Keratinocyte (primary cell): Measurements from ENCODE around the gene RTEL1. TPM values are rescaled to one million over a fixed set of nuclear protein-coding genes. Genes with fewer than 3 reads are reported as not detected.

Experiments used
- DNase-seq: peaks from one replicate; pipeline ENCODE4 v3.0.0-alpha.2; 2011; ENCODE audit warnings: low read depth, missing footprints, low spot score
- FAIRE-seq: peaks from 2 replicates; lab custom pipeline; 2011; peaks lifted over from hg19 to GRCh38; lab: Jason Lieb, UNC
- H2AFZ ChIP-seq: 2 replicates; pipeline ENCODE4 v1.6.0; 2012; ENCODE audit warnings: low read length, control low read depth, inconsistent platforms; ENCODE audit not compliant: control insufficient read depth
- H3K27ac ChIP-seq: 2 replicates; pipeline ENCODE4 v1.5.1; 2011; ENCODE audit warnings: low read length; ENCODE audit not compliant: control insufficient read depth, insufficient read depth
- H3K27me3 ChIP-seq: 3 replicates; pipeline ENCODE4 v1.6.0; 2011; ENCODE audit warnings: low read length; ENCODE audit not compliant: control insufficient read depth, insufficient read depth; ENCODE audit errors: extremely low read depth
- H3K36me3 ChIP-seq, 2 experiments: 2 replicates in 1 of 2; 3 replicates in 1 of 2; pipeline ENCODE4 v1.5.1; 2011; ENCODE audit warnings: low read length in 2 of 2, mild to moderate bottlenecking in 1 of 2; ENCODE audit not compliant: control insufficient read depth in 2 of 2, insufficient read depth in 2 of 2; ENCODE audit errors: extremely low read depth in 1 of 2
- H3K4me1 ChIP-seq: 3 replicates; pipeline ENCODE4 v1.5.1; 2011; ENCODE audit warnings: low read length; ENCODE audit not compliant: control insufficient read depth, insufficient read depth; ENCODE audit errors: extremely low read depth
- H3K4me2 ChIP-seq: 3 replicates; pipeline ENCODE4 v1.6.0; 2011; ENCODE audit warnings: low read depth, low read length; ENCODE audit not compliant: control insufficient read depth, insufficient read depth; ENCODE audit errors: extremely low read depth
- H3K4me3 ChIP-seq, 3 experiments: fragments of 200-600 bp in 1 of 3; sonication (generic) in 1 of 3; 2 replicates in 2 of 3; 3 replicates in 1 of 3; pipeline ENCODE4 v1.5.1; 2011 to 2016; ENCODE audit warnings: low read length in 3 of 3, mild to moderate bottlenecking in 3 of 3, control low read depth in 2 of 3, inconsistent platforms in 1 of 3, low read depth in 1 of 3, mixed read lengths in 1 of 3, mixed run types in 1 of 3, moderate library complexity in 1 of 3; ENCODE audit not compliant: control insufficient read depth in 2 of 3, insufficient read depth in 2 of 3; ENCODE audit errors: extremely low read depth in 1 of 3
- H3K79me2 ChIP-seq: 2 replicates; pipeline ENCODE4 v1.6.0; 2012; ENCODE audit warnings: low read length; ENCODE audit not compliant: control insufficient read depth, insufficient read depth
- H3K9ac ChIP-seq: 3 replicates; pipeline ENCODE4 v1.6.0; 2011; ENCODE audit warnings: low read length; ENCODE audit not compliant: control insufficient read depth, insufficient read depth; ENCODE audit errors: extremely low read depth
- H3K9me1 ChIP-seq: 3 replicates; pipeline ENCODE4 v1.6.0; 2011; ENCODE audit warnings: low read length; ENCODE audit not compliant: control insufficient read depth, insufficient read depth; ENCODE audit errors: extremely low read depth
- H3K9me3 ChIP-seq: 2 replicates; pipeline ENCODE4 v1.5.1; 2012; ENCODE audit warnings: low read depth, low read length; ENCODE audit not compliant: control insufficient read depth
- H4K20me1 ChIP-seq: 3 replicates; pipeline ENCODE4 v1.6.0; 2011; ENCODE audit warnings: low read length; ENCODE audit not compliant: control insufficient read depth, insufficient read depth; ENCODE audit errors: extremely low read depth
- CTCF ChIP-seq, 3 experiments: IDR thresholded peaks in 1 of 3; conservative IDR thresholded peaks in 1 of 3; optimal IDR thresholded peaks in 1 of 3; 2 replicates in 2 of 3; 3 replicates in 1 of 3; pipeline versions ENCODE3 to v1.5.1; 2011; ENCODE audit warnings: low read length in 3 of 3, mild to moderate bottlenecking in 3 of 3, moderate library complexity in 2 of 3, control low read depth in 1 of 3, inconsistent platforms in 1 of 3; ENCODE audit not compliant: insufficient read depth in 2 of 3; ENCODE audit errors: extremely low read depth in 1 of 3
- EZH2 ChIP-seq: IDR thresholded peaks from one replicate; pipeline ENCODE4 v1.6.1; 2012; ENCODE audit warnings: inconsistent platforms, mild to moderate bottlenecking, low read length, moderate library complexity
- dilution Hi-C: fragments of 300-500 bp; cut with MboI; formaldehyde crosslinking; loops from one replicate; pipeline ENCODE4 v1.7.0; 2020; ENCODE audit warnings: low sequenced_read_pairs; ENCODE audit not compliant: extremely low pct_ligation_motif_present
- polyA plus RNA-seq, 5 experiments: library from polyadenylated mRNA; depleted of rRNA in 3 of 5; stranded (reverse) in 3 of 5; stranded (forward) in 1 of 5; unstranded in 1 of 5; fragments of >200 nt; gene quantifications; 1 replicate in 1 of 5; 2 replicates in 3 of 5; 3 replicates in 1 of 5; pipeline versions ENCODE4 v1.2.1 to v1.2.3, GENCODE V29; 2011 to 2012; ENCODE audit warnings: missing spikeins in 2 of 5, low read depth in 1 of 5, low replicate concordance in 1 of 5

The RTEL1 gene
- polyA plus RNA-seq, 1 donor (not counting 4 experiments of a cell fraction or from before 2014, with no cell fraction given): 12.4 TPM

GRCh38 chr20:63692436-63693082 lies 34.4 kb downstream of the RTEL1 start:
- FAIRE-seq (no peak), DNase-seq (no peak)
- H3K36me3 ChIP-seq: peaks cover 0 to 3% of the 10 kb centered on the region in 2 experiments
- H3K4me2 ChIP-seq: no peak overlapping the region
- no peaks in the 10 kb centered on the region for H3K27me3 ChIP-seq
- peaks cover 34% of the 10 kb centered on the region for H3K4me1 ChIP-seq
- H3K27ac ChIP-seq: no peak overlapping the region
- dilution Hi-C loops: no loop called here
- no peak overlapping the region for H3K9ac ChIP-seq
- no peaks in the 10 kb centered on the region for H3K9me1 ChIP-seq
- no peak for TF ChIP-seq EZH2
- no peak for TF ChIP-seq CTCF (optimal IDR thresholded peaks at IDR 0.05 in 1 of 3, IDR thresholded peaks at IDR 0.05 in 1 of 3, conservative IDR thresholded peaks at IDR 0.05 in 1 of 3; ENCODE audit: extremely low read depth in 1 of 3, insufficient read depth in 2 of 3, low read length in 3 of 3)
- no peaks in the 10 kb centered on the region for H4K20me1 ChIP-seq
- no peak overlapping the region for H2AFZ ChIP-seq
- peaks cover 11% of the 10 kb centered on the region for H3K79me2 ChIP-seq
- no peak overlapping the region for H3K4me3 ChIP-seq
- H3K9me3 ChIP-seq: no peaks in the 10 kb centered on the region

- Histone ChIP-seq H3K4me1 (peaks cover 40% of the 10 kb centered on the region), H4K20me1 (no peaks in the 10 kb centered on the region), H3K9me3 (no peaks in the 10 kb centered on the region), H3K27me3 (no peaks in the 10 kb centered on the region), H3K4me2 (no peak overlapping the region), H3K9me1 (no peaks in the 10 kb centered on the region), H3K36me3 (peaks cover 0 to 8% of the 10 kb centered on the region in 2 experiments), H3K9ac (no peak overlapping the region), H3K27ac (no peak overlapping the region), H2AFZ (no peak overlapping the region), H3K79me2 (peaks cover 16% of the 10 kb centered on the region), H3K4me3 (no peak overlapping the region)
- FAIRE-seq: no peak
- dilution Hi-C loops: no loop called here
- TF ChIP-seq CTCF (optimal IDR thresholded peaks at IDR 0.05 in 1 of 3, IDR thresholded peaks at IDR 0.05 in 1 of 3, conservative IDR thresholded peaks at IDR 0.05 in 1 of 3; ENCODE audit: extremely low read depth in 1 of 3, insufficient read depth in 2 of 3, low read length in 3 of 3) (no peak), EZH2 (no peak)
- DNase-seq: no peak
These were observed 35.1 kb downstream of the RTEL1 start for GRCh38 chr20:63693083-63693732.
